ENCODE measurements around the gene SLC25A38. TPM values are rescaled to one million over a fixed set of nuclear protein-coding genes. Genes with fewer than 3 reads are reported as not detected.

SLC25A38 gene
- total RNA-seq, 1 experiment from 2014 or later, result 48.2 TPM

- Histone ChIP-seq H3K18ac (ENCODE audit: insufficient read length, low read depth, low read length) (peak within 1 kb of the TSS; percentile 89), H2AK5ac (ENCODE audit: insufficient read length, low read length) (no peak within 1 kb of the TSS), H3K23me2 (ENCODE audit: insufficient read length, low read depth, low read length, poor library complexity, severe bottlenecking) (peaks cover 9% of the 10 kb centered on the region), H4K91ac (ENCODE audit: insufficient read length, low read depth, low read length) (no peak within 1 kb of the TSS), H3K9ac (ENCODE audit: extremely low read depth, insufficient read length, low read length) (peak within 1 kb of the TSS; percentile 80), H2BK20ac (ENCODE audit: low read depth, low read length, poor library complexity, severe bottlenecking) (no peak within 1 kb of the TSS), H3K14ac (ENCODE audit: insufficient read depth, low read length) (peak within 1 kb of the TSS; percentile 70), H3K79me2 (ENCODE audit: insufficient read depth, low read length) (peaks cover 12% of the 10 kb centered on the region; the same call in 1 of the 2 replicates), H3K9me3 (ENCODE audit: control insufficient read depth, low read depth, low read length) (no peaks in the 10 kb centered on the region), H2BK15ac (ENCODE audit: low read depth, low read length) (no peak within 1 kb of the TSS), H4K8ac (replicated peaks; ENCODE audit: insufficient read length, low read depth, low read length) (no peak within 1 kb of the TSS), H3K79me1 (ENCODE audit: insufficient read depth, low read depth, low read length, poor library complexity, severe bottlenecking) (no peaks in the 10 kb centered on the region), H3K4me2 (ENCODE audit: insufficient read depth, insufficient read length, low read length) (peak within 1 kb of the TSS; percentile 91), H4K5ac (ENCODE audit: insufficient read length, low read depth, low read length) (no peak within 1 kb of the TSS), H2BK120ac (ENCODE audit: low read depth, low read length, poor library complexity, severe bottlenecking) (no peak within 1 kb of the TSS), H3K27me3 (ENCODE audit: insufficient read depth, low read length) (no peaks in the 10 kb centered on the region), H3K56ac (ENCODE audit: insufficient read length, low read depth, low read length) (no peak within 1 kb of the TSS), H3K27ac (ENCODE audit: insufficient read length, low read depth, low read length) (peak within 1 kb of the TSS; percentile 41), H4K20me1 (ENCODE audit: control insufficient read depth, insufficient read depth, insufficient read length) (no peaks in the 10 kb centered on the region), H2BK12ac (ENCODE audit: insufficient read length, low read depth, low read length) (no peak within 1 kb of the TSS), H3K4me1 (ENCODE audit: insufficient read depth, low read length) (peaks cover 3% of the 10 kb centered on the region), H3K23ac (ENCODE audit: insufficient read length, low read depth, low read length) (no peak within 1 kb of the TSS), H2BK5ac (ENCODE audit: insufficient read length, low read length) (no peak within 1 kb of the TSS), H3K4ac (ENCODE audit: low read depth, low read length) (no peak within 1 kb of the TSS; the same call in 1 of the 2 replicates), H2AFZ (ENCODE audit: low read length) (no peak within 1 kb of the TSS), H3T11ph (ENCODE audit: low read length) (no peak within 1 kb of the TSS)
- Mint-ChIP-seq H3K27me3 (ENCODE audit: low read depth) (peaks cover 5% of the 10 kb centered on the region), H3K4me3 (peak within 1 kb of the TSS; percentile 92), H3K4me1 (peaks cover 39 to 45% of the 10 kb centered on the region in 2 experiments), H3K36me3 (ENCODE audit: insufficient read depth in 1 of 3, low read depth in 3 of 3) (peaks cover 41 to 50% (median 50%) of the 10 kb centered on the region in 3 experiments), H3K27ac (peak within 1 kb of the TSS; percentile 99 to 100 (median 99)), H3K9me3 (no peaks in the 10 kb centered on the region; a peak in 1 of 5 replicates)
- TF ChIP-seq, protein P1, sequence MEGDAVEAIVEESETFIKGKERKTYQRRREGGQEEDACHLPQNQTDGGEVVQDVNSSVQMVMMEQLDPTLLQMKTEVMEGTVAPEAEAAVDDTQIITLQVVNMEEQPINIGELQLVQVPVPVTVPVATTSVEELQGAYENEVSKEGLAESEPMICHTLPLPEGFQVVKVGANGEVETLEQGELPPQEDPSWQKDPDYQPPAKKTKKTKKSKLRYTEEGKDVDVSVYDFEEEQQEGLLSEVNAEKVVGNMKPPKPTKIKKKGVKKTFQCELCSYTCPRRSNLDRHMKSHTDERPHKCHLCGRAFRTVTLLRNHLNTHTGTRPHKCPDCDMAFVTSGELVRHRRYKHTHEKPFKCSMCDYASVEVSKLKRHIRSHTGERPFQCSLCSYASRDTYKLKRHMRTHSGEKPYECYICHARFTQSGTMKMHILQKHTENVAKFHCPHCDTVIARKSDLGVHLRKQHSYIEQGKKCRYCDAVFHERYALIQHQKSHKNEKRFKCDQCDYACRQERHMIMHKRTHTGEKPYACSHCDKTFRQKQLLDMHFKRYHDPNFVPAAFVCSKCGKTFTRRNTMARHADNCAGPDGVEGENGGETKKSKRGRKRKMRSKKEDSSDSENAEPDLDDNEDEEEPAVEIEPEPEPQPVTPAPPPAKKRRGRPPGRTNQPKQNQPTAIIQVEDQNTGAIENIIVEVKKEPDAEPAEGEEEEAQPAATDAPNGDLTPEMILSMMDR (conservative IDR thresholded peaks at IDR 0.05), result peak; percentile 27; the same call in 2 of the 3 replicates
- DNase-seq, result peak; percentile 97
- no CpG with 5 or more reads among the region's 63 CpGs for whole genome bisulfite sequencing (ENCODE audit: extremely low coverage, insufficient read length, low lambda C conversion rate)
Observed at GRCh38 chr3:39406368-39407258, 23.4 kb downstream of the SLC25A38 start, which contains the start of gene RPSA. RPSA (plus strand) TSS chr3:39406720; CDS start chr3:39407654, 934 bp downstream.

All from H9 (cell line).